LNCaP clone FGC (cell line): ENCODE measurements around the gene BOC.

Experiments used
- DNase-seq: peaks from one replicate; pipeline ENCODE4 v3.0.0-alpha.2; 2011; ENCODE audit warnings: low read depth
- H3K4me3 ChIP-seq: 2 replicates; pipeline ENCODE4 v1.5.1; 2011; ENCODE audit warnings: mild to moderate bottlenecking, low read depth, low read length, control low read depth
- CTCF ChIP-seq: IDR thresholded peaks from 2 replicates; pipeline ENCODE4 v1.5.1; 2012; ENCODE audit warnings: mild to moderate bottlenecking; ENCODE audit not compliant: control insufficient read depth, insufficient read depth; ENCODE audit errors: extremely low read depth

The BOC gene

DNA sequence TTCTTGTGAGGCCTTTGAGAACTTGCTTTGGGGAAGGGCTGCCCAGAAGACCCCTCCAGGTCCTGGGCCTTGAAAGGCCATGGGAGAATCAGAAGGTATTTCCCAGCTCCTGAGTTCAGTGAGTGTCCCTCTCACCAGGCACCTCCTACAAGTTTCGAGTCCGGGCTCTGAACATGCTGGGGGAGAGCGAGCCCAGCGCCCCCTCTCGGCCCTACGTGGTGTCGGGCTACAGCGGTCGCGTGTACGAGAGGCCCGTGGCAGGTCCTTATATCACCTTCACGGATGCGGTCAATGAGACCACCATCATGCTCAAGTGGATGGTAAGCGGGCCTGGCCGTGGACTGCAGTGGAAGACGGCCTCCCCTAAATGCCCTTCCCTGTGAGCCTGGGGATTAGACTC is 68.3 kb downstream of the BOC start:
- no peak overlapping the region for H3K4me3 ChIP-seq
- TF ChIP-seq CTCF = no peak
- DNase-seq = no peak

- no peak for TF ChIP-seq CTCF
- no peak for DNase-seq
- no peak overlapping the region for H3K4me3 ChIP-seq
Measured at GRCh38 chr3:113283306-113283705, 71.9 kb downstream of the BOC start.

GRCh38 chr3:113284453-113285050 is 73.2 kb downstream of the BOC start:
- no peak for DNase-seq
- TF ChIP-seq CTCF = no peak
- no peak overlapping the region for H3K4me3 ChIP-seq

GRCh38 chr3:113285226-113285625 is 73.9 kb downstream of the BOC start:
- no peak for TF ChIP-seq CTCF
- no peak overlapping the region for H3K4me3 ChIP-seq
- DNase-seq = no peak

GRCh38 chr3:113285741-113286140 is 74.4 kb downstream of the BOC start:
- no peak for TF ChIP-seq CTCF
- H3K4me3 ChIP-seq = no peak overlapping the region
- DNase-seq = no peak

DNA sequence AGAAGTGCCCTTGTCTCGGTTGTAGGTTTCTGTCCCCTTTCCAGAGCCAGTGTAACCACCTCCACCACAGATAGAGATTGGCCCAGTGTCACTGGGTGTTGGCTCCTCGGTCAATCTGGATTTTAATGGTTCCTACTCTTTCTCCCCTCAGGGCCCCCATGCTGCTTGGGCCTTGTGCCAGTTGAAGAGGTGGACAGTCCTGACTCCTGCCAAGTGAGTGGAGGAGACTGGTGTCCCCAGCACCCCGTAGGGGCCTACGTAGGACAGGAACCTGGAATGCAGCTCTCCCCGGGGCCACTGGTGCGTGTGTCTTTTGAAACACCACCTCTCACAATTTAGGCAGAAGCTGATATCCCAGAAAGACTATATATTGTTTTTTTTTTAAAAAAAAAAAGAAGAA is 75.2 kb downstream of the BOC start:
- no peak for DNase-seq
- TF ChIP-seq CTCF = no peak
- H3K4me3 ChIP-seq = no peak overlapping the region

GRCh38 chr3:113287111-113287802 is 75.9 kb downstream of the BOC start:
- 0 out of 2 replicates have a peak overlapping the region, but pooled peaks have one; percentile 2 for H3K4me3 ChIP-seq
- peak; percentile 73 for DNase-seq
- TF ChIP-seq CTCF = no peak
